ENCODE results near the gene GJA3. TPM values are rescaled to one million over a fixed set of nuclear protein-coding genes. Genes with fewer than 3 reads are reported as not detected.
A peak's percentile ranks its signal among the peaks of the same experiment; 100 is the strongest.

The GJA3 gene
- total RNA-seq, 4 donors from 2014 or later: under 0.01 TPM; not detected in 3

- no peaks in the 10 kb centered on the region for H3K9me3 ChIP-seq
- H3K27me3 ChIP-seq: peaks cover 0 to 54% of the 10 kb centered on the region in 2 donors
- TF ChIP-seq EP300 (IDR thresholded peaks at IDR 0.05): no peak
- no peak for TF ChIP-seq CTCF (IDR thresholded peaks at IDR 0.05)
- TF ChIP-seq POLR2A (IDR thresholded peaks at IDR 0.05): no peak
- 4 to 8% methylated on average over 36 to 42 of the region's 53 CpGs for WGBS, 2 donors
- no peak for DNase-seq (ENCODE audit: low spot score in 2 of 2)
- peaks cover 0 to 35% (median 8%) of the 10 kb centered on the region in 4 donors for H3K4me1 ChIP-seq
- no peaks in the 10 kb centered on the region for H3K36me3 ChIP-seq
- H3K27ac ChIP-seq: peak overlapping the region in 1 of 4 donors; percentile 21
- H3K4me3 ChIP-seq: peak overlapping the region; percentile 48 to 67 (median 58)
Observed at GRCh38 chr13:20193162-20193906, 32.5 kb upstream of the GJA3 start.

GRCh38 chr13:20192836-20193161 lies 31.9 kb upstream of the GJA3 start, which contains the start of gene GJB2:
Gene GJB2, minus strand, starts transcription at chr13:20192938. Its CDS starts 3,357 bp downstream, at chr13:20189581.
- DNase-seq (ENCODE audit: low spot score in 2 of 2): no peak
- 0% methylated on average over 9 of the region's 39 CpGs; no CpG with 5 or more reads in 1 of the 2 donors for WGBS, 2 donors
- Histone ChIP-seq H3K27ac (peak within 1 kb of the TSS in 2 of 4 donors; percentile 21 to 38), H3K36me3 (no peaks in the 10 kb centered on the region), H3K27me3 (peaks cover 0 to 54% of the 10 kb centered on the region in 2 donors), H3K4me1 (peaks cover 0 to 35% (median 8%) of the 10 kb centered on the region in 4 donors), H3K9me3 (no peaks in the 10 kb centered on the region), H3K4me3 (peak within 1 kb of the TSS; percentile 48 to 67 (median 58))
- no peak for TF ChIP-seq POLR2A (IDR thresholded peaks at IDR 0.05)
- TF ChIP-seq CTCF (IDR thresholded peaks at IDR 0.05): no peak
- TF ChIP-seq EP300 (IDR thresholded peaks at IDR 0.05): no peak

- H3K27ac ChIP-seq: peak overlapping the region in 2 of 4 donors; percentile 21 to 38
- DNase-seq (ENCODE audit: low spot score in 2 of 2): no peak
- H3K27me3 ChIP-seq: peaks cover 0 to 54% of the 10 kb centered on the region in 2 donors
- H3K4me1 ChIP-seq: peaks cover 0 to 35% (median 8%) of the 10 kb centered on the region in 4 donors
- H3K9me3 ChIP-seq: no peaks in the 10 kb centered on the region
- H3K36me3 ChIP-seq: no peaks in the 10 kb centered on the region
- H3K4me3 ChIP-seq: peak overlapping the region; percentile 48 to 67 (median 58)
- TF ChIP-seq EP300 (IDR thresholded peaks at IDR 0.05): no peak
- no peak for TF ChIP-seq POLR2A (IDR thresholded peaks at IDR 0.05)
- no peak for TF ChIP-seq CTCF (IDR thresholded peaks at IDR 0.05)
- 2% methylated on average over 20 to 51 of the region's 73 CpGs for WGBS, 2 donors
Observed at GRCh38 chr13:20192158-20192835, 31.4 kb upstream of the GJA3 start.

GRCh38 chr13:20191311-20192157 lies 30.7 kb upstream of the GJA3 start:
- 44 to 50% methylated on average over 24 of the region's 24 CpGs for WGBS, 2 donors
- no peak for DNase-seq (ENCODE audit: low spot score in 2 of 2)
- Histone ChIP-seq H3K9me3 (no peaks in the 10 kb centered on the region), H3K36me3 (no peaks in the 10 kb centered on the region), H3K27ac (no peak overlapping the region), H3K27me3 (peaks cover 0 to 49% of the 10 kb centered on the region in 2 donors), H3K4me1 (peaks cover 0 to 32% (median 8%) of the 10 kb centered on the region in 4 donors), H3K4me3 (peak overlapping the region; percentile 48 to 67 (median 58))
- TF ChIP-seq EP300 (IDR thresholded peaks at IDR 0.05): no peak
- no peak for TF ChIP-seq POLR2A (IDR thresholded peaks at IDR 0.05)
- no peak for TF ChIP-seq CTCF (IDR thresholded peaks at IDR 0.05)

All from tibial nerve (tissue), 4 donors.